Activated CD4-positive, alpha-beta T cell treated with anti-CD3 and anti-CD28 coated beads, Interleukin-2, amount 50 U/mL, for 24 hours (primary cell): Measurements from ENCODE around the gene RABAC1.
"Not testable (repeated sequence)": the region's sequence is repeated elsewhere in the genome, so short reads cannot be mapped to it uniquely, and the experiment has no call there.

Experiments
- DNase-seq, 2 donors: peaks; one replicate each; pipeline ENCODE4 v3.0.0-alpha.2; 2020; ENCODE audit warnings: low read depth in 1 of 2, low spot score in 1 of 2

Gene RABAC1

GRCh38 chr19:41959056-41960053 lies at the start of gene RABAC1:
RABAC1 (minus strand) TSS chr19:41959321; CDS start chr19:41959292, 29 bp downstream.
- DNase-seq: peak; percentile 75 to 83

GRCh38 chr19:42006569-42006968 lies 47.4 kb upstream of the RABAC1 start:
- no peak for DNase-seq

DNA sequence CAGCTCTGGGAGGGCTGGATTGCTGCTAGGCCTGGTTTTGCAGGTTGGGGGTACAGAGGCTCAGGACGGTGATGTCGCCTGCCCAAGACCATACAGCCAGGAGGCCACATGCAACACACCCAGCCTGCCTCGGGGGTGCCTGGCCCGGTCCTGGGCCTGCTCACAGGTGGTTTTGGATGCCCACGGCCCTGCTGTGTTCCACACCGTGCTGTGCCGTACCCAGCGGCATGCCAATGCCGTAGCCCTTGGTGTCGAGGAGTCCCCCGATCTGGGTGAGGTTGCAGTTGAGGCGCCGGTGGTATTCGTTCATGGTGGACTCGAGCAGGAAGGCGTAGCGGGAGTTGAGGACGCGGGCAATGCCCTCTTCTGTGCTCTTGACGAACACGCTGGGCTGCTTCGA lies 46.4 kb upstream of the RABAC1 start:
- DNase-seq: no peak

GRCh38 chr19:42003506-42004294 lies 44.6 kb upstream of the RABAC1 start:
- DNase-seq: no peak

DNA sequence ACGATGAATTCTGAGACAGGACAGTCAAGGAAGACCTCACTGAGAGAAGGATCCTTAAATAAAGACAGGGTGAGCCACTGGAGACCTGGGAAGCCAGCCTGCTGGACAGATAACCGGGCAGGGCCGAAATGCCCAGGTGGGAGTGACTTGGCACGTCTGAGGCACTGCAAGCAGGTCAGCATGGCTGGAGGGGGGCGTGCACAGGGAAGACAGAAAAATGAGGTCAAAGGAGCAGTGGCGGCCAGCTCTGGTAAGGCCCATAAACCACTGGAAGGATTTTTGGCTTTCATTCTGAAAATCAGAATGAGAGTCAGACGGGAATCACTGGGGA lies 40.7 kb upstream of the RABAC1 start:
- DNase-seq: no peak

DNA sequence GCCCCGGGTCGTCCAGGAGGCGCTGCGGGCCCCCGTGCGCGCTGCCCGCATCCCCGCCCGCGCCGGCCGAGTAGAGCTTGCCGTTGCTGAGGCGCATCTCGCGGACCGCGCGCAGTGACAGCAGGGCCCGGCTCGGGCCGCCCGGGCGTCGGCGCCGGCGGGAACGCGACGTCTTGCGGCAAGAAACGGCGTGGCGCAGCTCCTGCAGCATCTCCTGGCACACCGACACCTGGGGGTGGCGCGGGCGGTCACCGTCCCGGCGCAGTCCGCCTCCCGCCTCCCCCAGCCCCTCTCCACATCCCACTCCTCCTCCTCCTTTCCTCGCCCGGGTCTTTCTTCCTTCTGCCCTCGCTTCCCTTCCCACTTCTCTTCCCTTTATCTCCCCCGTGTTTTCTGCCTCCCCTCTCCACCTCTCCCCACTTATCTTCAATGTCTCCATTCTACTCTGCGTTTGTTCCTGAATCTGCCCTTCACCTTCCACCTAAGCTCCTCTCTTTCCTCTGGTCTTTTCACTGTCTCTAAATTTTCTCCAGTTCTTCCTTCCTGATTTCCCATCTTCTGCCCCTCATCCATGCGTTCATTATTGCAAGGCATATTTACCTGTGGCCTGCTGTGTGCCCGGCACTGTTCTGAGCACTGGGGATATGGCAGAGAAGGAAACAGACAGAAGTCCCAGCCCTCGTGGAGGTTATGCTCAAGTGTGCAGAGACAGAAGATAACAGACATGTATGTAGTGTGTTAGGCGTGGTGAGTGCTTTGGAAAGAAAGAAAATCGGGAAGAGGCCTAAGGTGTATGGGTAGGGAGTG lies 40.2 kb upstream of the RABAC1 start:
- no peak for DNase-seq

DNA sequence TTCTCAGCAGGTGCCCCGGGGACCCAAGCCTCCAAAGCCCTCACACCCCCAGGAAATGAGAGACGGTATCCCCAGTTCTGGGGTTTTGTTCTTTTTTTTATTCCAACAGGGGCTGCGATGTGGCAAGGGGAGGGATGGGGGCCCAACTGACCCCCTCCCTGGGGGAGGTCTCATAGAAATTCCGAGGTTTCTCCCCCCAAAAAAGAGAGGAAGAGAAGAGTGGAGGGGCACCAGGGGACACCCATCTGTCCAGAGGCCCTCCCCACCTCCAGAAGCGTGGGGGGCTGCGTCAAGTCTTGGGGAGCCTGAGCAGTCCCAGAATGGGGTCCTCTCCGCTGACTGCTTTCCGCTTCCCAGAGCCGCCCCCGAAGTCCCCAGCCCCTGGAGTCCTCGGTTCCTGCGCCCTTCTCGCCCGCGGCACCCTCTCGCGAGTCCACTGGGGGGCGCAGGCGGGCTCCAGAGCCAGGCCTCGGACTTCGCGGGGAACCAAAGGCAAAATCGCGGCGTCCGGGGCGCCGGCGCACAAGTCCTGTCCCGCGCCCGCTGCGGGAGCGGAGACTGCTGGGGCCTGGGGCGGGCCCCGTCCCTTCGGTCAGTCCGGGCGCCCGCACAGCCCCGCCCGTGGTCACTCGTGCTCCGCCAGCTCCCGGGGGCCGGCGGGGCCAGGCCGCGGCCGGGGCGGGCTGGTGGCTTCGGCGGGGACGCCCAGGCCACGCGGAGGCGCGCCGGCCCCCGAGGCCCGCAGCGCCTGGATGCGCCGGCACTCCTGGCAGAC lies 39.3 kb upstream of the RABAC1 start:
- no peak for DNase-seq

DNA sequence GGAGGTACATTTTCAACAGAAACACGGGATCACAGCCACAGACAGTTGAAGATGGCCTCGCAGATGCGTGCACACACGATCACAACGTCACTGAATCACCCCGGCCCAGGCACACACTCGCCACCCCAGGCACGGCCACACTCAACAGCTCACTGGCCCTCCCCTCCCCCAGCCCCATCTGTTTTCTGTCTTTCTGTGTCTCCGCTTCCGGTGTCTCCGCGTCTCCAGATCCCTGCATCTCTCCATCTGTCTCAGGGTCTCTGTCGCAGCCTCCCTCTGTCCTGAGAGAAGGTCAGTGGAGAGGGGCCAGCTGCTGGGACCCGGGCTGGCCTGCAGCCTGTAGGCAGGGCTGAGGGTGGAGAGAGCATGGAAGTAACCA lies 38.7 kb upstream of the RABAC1 start:
- DNase-seq: no peak

DNA sequence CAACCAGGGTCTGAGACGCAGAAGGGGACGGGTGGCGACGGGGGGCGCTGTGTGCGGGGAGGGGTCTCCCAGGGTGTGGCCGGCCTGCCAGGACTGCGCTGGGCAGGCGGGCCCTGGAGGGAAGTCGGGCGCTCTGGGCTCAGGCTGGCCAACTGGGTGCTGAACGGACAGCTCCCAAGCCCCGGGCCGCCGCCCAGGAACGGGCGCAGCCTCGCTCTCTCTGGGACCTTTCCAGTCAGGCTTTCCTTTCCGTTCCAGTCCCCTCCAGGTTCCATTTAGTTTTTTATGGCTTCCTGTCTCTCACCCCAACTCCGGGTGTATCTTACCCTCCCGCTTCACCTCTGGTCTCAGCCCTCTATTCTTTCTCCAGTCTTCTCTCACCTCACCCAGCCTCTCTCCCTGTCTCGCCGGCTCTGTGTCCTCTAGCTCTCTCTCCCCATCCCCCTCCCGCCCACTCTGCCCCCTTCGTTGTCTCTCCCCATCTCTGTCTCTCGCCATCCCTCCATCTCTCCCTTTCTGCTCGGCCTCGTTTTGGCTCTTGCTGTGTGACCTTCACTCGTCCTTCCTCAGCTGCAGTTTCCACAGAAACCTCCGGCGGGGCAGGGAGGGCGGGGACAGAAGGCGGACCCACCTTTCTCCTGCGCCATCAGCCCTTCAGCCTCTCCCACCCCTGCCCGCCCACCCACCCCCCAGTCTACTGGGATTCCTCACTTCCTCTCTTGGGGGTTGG lies 38.2 kb upstream of the RABAC1 start:
- DNase-seq: no peak

DNA sequence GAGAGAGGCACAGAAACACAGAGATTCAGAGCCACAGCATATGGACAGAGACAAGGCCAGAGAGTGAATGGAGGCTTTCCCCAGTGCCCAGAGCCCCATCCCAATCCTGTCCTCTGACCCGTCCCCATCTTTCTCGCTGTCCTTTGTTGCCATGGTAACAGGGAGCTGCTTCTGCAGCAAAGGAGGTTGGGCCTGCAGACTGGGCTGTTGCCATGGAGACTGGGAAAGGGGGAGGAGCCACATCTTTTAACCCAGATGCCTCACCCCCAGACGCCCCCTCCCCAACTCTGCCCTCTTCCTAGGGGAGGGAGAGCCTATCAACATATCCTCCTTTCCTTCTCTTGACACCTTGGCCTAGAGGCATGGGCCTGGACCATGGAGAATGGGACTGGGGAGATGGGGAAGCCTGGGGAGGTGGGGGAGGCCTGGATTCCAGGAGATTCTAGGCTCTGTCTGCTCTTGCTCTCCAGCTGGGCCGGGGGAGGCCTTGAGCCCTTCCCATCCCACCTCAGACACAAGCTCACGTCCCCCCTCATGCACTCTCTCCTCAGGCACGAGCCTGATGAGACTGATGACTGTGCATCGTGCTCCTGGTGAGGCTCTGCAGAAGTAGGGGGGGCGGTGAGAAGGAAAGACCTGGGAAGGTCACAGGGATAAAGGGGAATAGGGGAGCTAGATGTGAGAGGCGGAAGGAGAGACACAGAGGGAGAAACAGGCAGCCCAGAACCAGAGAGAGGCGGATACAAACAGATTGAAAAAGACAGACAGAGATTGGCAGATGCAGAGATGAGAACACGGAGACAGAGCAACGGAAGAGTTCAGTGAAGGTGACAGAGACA lies 37.1 kb upstream of the RABAC1 start:
- no peak for DNase-seq

DNA sequence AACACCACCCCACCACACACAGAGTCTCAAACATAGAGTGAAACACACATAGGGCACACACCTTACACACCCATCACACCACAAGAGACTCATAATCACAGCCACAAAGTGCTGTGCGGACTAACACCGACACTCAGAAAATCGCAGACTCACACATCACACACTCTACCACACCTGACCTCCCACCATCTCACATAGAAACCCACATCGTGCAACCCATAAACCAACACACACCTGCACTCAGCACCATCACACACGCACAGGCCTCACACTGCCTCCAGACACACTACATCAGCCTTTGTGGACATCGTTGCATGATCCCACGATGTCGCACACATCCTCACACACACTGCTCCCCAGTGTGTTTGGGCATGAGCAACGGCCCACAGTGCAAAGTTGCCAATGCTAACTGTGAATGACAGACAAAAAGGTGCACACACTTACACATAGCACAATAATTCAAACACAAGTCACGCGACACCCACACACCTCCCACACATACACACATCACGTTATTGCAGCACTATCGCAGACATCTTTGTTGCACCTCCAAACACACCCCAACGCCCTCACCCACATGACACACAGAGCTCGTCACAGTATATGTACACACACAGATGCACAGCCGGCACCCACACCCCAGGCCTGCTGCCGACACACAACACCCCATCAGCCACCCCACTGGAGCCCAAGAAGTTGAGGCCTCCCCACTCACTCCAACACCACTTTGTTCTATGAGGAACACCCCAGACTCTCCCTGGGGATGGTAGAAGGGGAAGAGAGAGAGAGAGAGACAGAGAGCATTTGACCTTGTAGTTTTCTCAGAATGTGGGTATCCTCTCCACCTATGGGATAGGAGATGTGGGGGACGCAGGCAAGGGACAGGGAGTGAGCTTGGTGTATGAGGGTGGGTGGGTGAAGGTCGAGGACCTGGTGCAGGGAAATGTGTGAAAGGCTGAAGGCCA lies 36.2 kb upstream of the RABAC1 start:
- no peak for DNase-seq

DNA sequence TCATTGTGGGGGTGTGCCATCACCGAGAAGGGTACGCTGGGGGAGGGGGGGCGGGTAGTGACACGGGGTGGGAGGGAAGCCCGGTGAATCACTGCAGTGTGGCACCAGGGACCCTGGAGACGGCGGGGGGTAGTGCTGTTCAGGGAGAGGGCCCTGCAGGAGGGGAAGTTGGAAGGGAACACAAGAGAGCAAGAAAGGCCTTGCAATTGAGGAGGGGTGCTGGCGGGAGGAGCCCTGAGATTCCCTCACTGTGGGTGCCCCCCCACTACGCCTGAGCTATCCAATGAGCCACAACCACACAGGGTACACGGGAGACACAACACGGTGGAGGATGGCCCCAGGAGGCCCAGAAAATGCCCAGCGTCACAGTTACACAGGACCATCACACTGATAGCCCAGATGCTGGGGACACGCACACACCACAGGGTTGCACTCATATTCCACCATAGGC lies 35.4 kb upstream of the RABAC1 start:
- no peak for DNase-seq

- DNase-seq: peak in 1 of 2 donors; percentile 19
Measured at GRCh38 chr19:41993612-41994483, 34.7 kb upstream of the RABAC1 start, which contains the start of gene ATP1A3. ATP1A3 (minus strand) TSS chr19:41994230; CDS start chr19:41994076, 154 bp downstream.

DNA sequence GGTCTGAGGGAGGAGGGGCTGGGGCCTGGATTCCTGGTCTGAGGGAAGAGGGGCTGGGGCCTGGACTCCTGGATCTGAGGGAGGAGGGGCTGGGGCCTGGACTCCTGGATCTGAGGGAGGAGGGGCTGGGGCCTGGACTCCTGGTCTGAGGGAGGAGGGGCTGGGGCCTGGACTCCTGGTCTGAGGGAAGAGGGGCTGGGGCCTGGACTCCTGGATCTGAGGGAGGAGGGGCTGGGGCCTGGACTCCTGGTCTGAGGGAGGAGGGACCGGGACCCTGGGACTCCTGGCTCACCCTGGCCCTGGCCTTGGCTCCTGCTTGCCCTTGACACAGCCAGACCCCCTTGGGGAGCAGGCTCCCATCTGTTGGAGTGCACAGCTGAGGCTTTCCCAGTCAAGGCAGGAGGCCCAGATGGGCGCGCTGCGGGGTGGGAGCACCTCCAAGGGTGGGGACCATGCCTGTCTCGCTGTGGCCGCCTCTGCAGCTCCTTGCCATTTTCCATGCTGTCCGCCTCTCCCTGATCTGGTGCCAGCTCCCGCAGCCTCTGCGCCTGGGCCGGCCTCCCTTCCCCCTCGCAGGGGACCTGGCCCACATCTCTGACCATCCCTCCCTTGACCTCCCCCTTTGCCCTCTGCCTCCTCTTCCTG lies 32.9 kb upstream of the RABAC1 start:
- not testable (repeated sequence) for DNase-seq

DNA sequence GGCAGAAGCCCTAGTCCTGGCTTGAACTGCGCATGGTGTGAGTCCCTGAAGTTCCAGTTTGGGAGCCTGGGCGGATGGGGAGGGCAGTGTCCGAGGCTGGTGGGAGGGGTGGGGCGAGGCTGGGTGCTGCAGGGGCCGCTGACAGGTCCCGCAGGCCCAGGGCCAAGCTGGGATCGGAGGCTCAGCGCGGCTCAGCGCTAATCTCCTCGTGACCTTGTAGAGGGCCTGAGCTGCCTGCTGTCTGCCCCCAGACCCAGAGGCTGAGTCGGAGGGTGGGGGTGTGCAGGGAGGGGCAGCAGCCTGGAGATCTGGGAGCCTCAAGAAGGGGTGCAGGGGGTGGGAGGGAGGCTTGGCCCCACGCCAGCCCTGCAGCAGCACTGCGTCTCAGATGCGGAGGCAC lies 31.9 kb upstream of the RABAC1 start:
- no peak for DNase-seq

- no peak for DNase-seq
Measured at GRCh38 chr19:41990615-41991014, 31.5 kb upstream of the RABAC1 start.
